Activated CD4-positive, alpha-beta T cell treated with anti-CD3 and anti-CD28 coated beads for 24 hours (primary cell): ENCODE data around the gene SLC43A2.

Experiments used
- DNase-seq, 2 donors: peaks; one replicate each; pipeline ENCODE4 v3.0.0-alpha.2; 2020; ENCODE audit warnings: low read depth in 2 of 2

Gene SLC43A2

GRCh38 chr17:1623057-1623630, 5.5 kb downstream of the SLC43A2 start:
- DNase-seq: no peak

DNA sequence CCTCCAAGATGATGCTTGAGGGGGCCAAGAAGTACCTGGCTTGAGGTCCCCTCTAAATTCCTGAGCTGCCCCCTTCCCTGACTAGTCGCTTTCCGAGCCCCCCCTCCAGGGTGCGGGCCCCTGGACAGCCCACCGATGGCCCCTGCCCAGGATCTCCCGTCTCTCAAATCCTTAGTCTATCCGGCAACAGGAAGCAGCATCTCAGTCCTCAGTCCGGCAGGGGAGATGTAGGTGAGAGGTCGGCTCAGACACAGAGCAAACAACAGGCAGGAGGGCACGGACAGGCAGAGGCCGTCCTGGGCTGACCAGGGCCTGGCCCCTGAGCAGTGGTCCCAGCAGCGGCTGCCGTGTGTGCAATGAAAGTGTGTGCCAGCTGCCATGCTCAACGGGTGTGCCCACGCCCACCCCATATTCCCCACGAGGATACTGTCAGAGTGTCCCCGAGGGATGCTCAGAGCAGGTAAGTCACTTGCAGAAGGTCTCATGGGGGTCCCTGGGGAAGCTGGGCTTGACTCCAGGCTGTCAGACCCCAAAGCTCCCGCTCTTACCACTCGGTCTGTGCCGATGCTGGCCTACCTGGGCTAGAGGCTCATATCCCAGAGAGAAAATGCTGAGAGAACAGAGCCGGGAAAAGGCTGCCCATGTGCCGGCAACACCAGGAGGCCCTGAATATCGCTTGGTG, 7.2 kb downstream of the SLC43A2 start:
- no peak for DNase-seq

GRCh38 chr17:1620486-1620885, 8.1 kb downstream of the SLC43A2 start:
- no peak for DNase-seq

DNA sequence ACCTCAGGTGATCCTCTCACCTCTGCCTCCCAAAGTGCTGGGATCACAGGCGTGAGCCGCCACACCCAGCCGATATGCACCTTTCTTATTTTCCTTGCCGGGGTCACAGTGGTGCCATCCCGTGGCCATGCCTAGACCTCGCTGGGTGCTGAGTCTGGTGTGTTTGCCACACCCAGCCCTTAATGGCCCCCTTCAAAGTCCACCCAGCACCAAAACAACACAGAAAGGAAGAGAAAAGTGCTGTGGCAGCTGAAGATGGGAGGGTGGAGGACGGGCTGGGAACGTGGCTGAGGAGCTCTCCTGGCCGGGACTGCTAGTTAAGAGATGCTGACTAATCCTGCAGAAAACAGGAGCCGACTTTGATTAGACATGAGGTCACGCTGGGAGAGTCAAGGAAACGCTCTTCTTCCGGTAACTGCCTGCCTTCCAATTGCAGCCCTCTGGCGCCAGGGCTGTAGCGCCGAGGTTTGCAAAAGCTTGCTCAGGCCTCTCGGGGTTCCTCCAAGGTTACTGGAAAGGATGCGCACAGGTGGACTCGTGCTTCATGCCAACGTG, 10.9 kb downstream of the SLC43A2 start:
- DNase-seq: no peak

GRCh38 chr17:1616101-1616500, 12.5 kb downstream of the SLC43A2 start:
- no peak for DNase-seq

- DNase-seq: no peak
These were observed 16.2 kb downstream of the SLC43A2 start for GRCh38 chr17:1612400-1612799.

- DNase-seq: no peak
These were observed 16.9 kb downstream of the SLC43A2 start for GRCh38 chr17:1611715-1612114.

DNA sequence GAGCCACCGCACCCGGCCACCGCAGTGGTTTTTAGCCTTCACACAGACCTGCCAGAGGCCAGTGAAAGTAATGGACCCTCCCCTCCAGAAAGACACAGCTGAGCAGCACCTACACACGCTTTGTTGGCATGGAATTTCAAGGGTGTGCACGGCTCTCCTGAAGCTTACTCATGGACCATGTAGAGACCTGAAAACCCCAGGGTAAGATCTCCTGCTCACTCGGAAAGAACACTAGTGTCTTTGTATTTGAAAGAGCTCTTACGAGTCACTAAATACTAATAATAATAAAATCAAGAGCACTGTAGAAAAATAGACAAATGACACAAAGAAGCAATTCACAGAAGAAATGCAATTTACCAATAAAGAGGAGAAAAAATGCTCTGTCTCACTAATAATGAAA, 20.0 kb downstream of the SLC43A2 start:
- no peak for DNase-seq

- DNase-seq: no peak
These were observed 20.7 kb downstream of the SLC43A2 start for GRCh38 chr17:1607971-1608320.

DNA sequence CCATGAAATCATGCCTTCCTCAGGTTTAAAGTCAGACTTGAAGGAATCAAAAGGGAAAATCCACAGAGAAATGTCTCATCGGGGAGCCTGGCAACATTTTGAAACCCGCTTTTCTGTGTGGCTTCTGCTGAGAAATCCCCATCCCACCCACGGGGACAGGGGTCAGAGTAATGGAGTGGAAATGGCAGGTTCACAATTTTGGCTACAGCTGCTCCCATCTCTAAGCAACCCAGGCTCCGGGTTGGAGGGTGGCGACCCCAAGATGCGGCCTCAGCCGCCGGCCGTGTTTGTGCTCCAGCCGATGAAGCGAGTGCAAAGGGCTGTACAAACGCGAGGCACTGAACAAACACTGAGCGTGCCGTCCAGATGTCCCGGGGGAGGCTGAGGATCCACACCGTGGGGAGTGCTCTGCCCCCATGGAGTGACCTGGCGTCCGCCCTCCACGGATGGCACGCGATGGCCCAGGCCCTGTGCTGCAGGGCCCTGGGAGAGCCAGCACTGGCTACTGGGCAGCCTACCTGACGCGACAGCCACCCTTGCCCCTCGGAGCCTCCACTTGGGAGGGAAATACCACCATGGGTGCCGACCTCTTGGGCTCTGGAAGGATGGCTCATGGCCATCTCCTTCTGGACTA, 22.2 kb downstream of the SLC43A2 start:
- no peak for DNase-seq

DNA sequence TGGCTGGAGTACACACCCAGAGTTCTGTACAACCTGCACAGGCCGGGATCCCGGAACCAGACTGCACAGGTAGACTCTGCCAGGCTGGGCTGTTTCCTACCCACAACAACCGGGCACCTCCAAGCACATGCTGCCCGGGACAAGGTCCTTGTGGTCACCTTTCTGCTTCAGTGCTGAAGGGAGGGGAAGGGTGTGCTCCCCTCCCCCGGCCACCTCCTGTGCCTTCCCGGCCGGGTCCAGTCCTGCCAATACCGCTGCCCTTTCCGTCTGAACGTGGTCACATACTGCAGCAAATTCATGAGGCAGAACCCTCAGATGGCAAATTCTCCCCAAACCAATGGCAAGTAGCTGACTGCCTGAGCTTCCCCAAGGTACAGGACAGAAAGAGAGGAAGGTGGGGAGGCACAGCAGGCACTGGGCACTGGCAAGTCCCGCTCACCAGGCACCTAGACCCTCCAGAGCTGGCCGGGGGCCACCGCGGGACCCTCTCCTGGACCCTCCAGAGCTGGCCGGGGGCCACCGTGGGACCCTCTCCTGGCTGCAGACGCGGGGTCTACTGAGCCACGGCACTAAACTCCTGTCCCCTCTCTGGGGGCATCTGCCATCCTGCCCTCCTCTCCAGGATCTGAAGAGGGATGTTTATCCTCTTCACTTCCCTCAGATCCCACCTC, 22.8 kb downstream of the SLC43A2 start:
- DNase-seq: no peak

DNA sequence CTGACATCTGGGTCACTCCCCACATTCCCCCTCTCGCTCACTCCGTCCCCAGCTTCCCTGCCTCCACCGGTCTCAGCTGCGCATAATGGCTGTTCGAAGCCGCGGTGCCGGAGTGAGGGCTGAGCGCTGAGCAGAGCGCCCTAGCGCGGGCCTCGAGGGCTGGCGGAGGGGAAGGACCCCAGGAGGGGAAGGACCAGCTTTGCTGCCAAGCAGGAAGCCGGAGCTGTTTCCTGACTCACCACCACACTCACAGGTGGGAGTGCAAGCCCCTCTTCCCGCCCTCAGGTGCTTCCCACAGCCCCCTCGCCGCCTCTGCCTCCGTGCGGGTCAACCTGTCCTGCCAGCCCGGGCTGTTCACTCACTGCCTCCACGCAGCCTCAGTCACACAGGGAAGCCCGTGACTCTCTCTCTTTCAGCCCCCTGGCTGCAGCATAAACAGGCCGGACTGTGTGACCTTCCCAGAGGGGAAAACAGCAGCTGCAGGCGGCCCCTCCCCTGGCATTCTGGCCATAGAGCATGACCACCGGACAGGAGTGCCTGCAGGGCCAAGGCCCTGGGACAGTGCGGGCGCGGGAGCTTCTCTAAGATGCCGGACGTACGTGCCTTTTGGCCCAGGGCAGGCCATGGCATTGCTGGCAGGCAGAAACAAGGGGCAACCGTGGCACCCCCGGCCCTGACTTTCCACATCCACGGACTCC, 23.7 kb downstream of the SLC43A2 start:
- DNase-seq: no peak

DNA sequence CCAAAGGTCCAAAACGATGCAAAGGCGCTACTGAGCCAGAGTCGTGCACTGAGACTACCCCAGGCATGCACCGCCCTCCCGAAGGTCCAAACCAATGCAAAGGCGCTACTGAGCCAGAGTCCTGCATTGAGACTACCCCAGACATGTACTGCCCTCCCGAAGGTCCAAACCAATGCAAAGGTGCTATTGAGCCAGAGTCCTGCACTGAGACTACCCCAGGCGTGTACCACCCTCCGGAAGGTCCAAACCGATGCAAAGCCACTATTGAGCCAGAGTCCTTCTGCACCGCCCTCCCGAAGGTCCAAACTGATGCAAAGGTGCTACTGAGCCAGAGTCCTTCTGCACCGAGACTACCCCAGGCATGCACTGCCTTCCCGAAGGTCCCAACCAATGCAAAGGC, 27.1 kb downstream of the SLC43A2 start:
- DNase-seq: no peak

GRCh38 chr17:1598399-1599095, 30.1 kb downstream of the SLC43A2 start:
- no peak for DNase-seq

GRCh38 chr17:1597861-1598342, 30.7 kb downstream of the SLC43A2 start:
- DNase-seq: no peak

DNA sequence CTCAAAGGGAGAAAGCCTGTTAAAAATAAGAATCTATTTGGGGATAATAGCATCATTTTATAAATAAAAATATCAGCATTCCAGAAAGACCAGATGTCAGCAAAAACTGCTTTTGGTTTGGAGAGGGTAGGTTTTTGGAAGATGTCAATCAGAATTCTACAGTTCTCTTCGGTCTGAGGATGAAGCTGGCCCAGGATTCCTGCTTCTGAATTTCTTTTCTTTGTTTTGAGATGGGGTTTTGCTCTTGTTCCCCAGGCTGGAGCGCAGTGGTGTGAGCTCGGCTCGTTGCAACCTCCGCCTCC, 35.1 kb downstream of the SLC43A2 start:
- no peak for DNase-seq

GRCh38 chr17:1592751-1593629, 35.6 kb downstream of the SLC43A2 start:
- DNase-seq: no peak

GRCh38 chr17:1591474-1592090, 37.1 kb downstream of the SLC43A2 start:
- no peak for DNase-seq

GRCh38 chr17:1590747-1591473, 37.7 kb downstream of the SLC43A2 start:
- no peak for DNase-seq
